H9 (cell line): Measurements from ENCODE around the gene BCAS3. TPM values are rescaled to one million over a fixed set of nuclear protein-coding genes. Genes with fewer than 3 reads are reported as not detected.

ENCODE experiments used
- DNase-seq: peaks from one replicate; pipeline ENCODE4 v3.0.0-alpha.2; 2017
- H2AFZ ChIP-seq: one replicate; pipeline ENCODE4 v1.6.1; 2013; ENCODE audit warnings: mild to moderate bottlenecking, low read length, control low read depth, moderate library complexity
- H2AK5ac ChIP-seq: 2 replicates; pipeline ENCODE4 v1.6.1; 2013; ENCODE audit warnings: low read length, control low read depth, mixed read lengths; ENCODE audit not compliant: insufficient read length
- H2BK120ac ChIP-seq: one replicate; pipeline ENCODE4 v1.6.1; 2013; ENCODE audit warnings: low read depth, mild to moderate bottlenecking, low read length, control low read depth, inconsistent platforms; ENCODE audit not compliant: poor library complexity, severe bottlenecking
- H2BK12ac ChIP-seq: 2 replicates; pipeline ENCODE4 v1.6.1; 2013; ENCODE audit warnings: low read length, control low read depth, mixed read lengths, low read depth; ENCODE audit not compliant: insufficient read length
- H2BK15ac ChIP-seq: 2 replicates; pipeline ENCODE4 v1.6.1; 2013; ENCODE audit warnings: low read depth, low read length, control low read depth
- H2BK20ac ChIP-seq: one replicate; pipeline ENCODE4 v1.6.1; 2013; ENCODE audit warnings: low read depth, mild to moderate bottlenecking, low read length, control low read depth, inconsistent platforms; ENCODE audit not compliant: poor library complexity, severe bottlenecking
- H2BK5ac ChIP-seq: 2 replicates; pipeline ENCODE4 v1.6.1; 2013; ENCODE audit warnings: low read length, control low read depth, mixed read lengths; ENCODE audit not compliant: insufficient read length
- H3K14ac ChIP-seq: 2 replicates; pipeline ENCODE4 v1.6.1; 2013; ENCODE audit warnings: low read length, control low read depth; ENCODE audit not compliant: insufficient read depth
- H3K18ac ChIP-seq: 2 replicates; pipeline ENCODE4 v1.6.1; 2013; ENCODE audit warnings: low read depth, mild to moderate bottlenecking, mixed read lengths, low read length, control low read depth; ENCODE audit not compliant: insufficient read length
- H3K23ac ChIP-seq: 2 replicates; pipeline ENCODE4 v1.6.1; 2013; ENCODE audit warnings: low read length, control low read depth, mixed read lengths, low read depth; ENCODE audit not compliant: insufficient read length
- H3K23me2 ChIP-seq: 2 replicates; pipeline ENCODE4 v1.6.1; 2013; ENCODE audit warnings: low read depth, mild to moderate bottlenecking, mixed read lengths, low read length, control low read depth; ENCODE audit not compliant: insufficient read length, poor library complexity, severe bottlenecking
- H3K27ac ChIP-seq: 2 replicates; pipeline ENCODE4 v1.5.1; 2013; ENCODE audit warnings: low read length, control low read depth, mixed read lengths, low read depth; ENCODE audit not compliant: insufficient read length
- H3K27me3 ChIP-seq: 2 replicates; pipeline ENCODE4 v1.6.1; 2013; ENCODE audit warnings: low read length, control low read depth, inconsistent platforms; ENCODE audit not compliant: insufficient read depth
- H3K4ac ChIP-seq: 2 replicates; pipeline ENCODE4 v1.6.1; 2013; ENCODE audit warnings: low read depth, mild to moderate bottlenecking, control low read depth, inconsistent platforms, low read length, moderate library complexity
- H3K4me1 ChIP-seq: 2 replicates; pipeline ENCODE4 v1.6.1; 2013; ENCODE audit warnings: low read length, control low read depth, inconsistent platforms; ENCODE audit not compliant: insufficient read depth
- H3K4me2 ChIP-seq: 2 replicates; pipeline ENCODE4 v1.6.1; 2013; ENCODE audit warnings: low read length, control low read depth, mixed read lengths; ENCODE audit not compliant: insufficient read length, insufficient read depth
- H3K56ac ChIP-seq: 2 replicates; pipeline ENCODE4 v1.6.1; 2013; ENCODE audit warnings: low read depth, mild to moderate bottlenecking, mixed read lengths, low read length, control low read depth; ENCODE audit not compliant: insufficient read length
- H3K79me1 ChIP-seq: 2 replicates; pipeline ENCODE4 v1.6.1; 2013; ENCODE audit warnings: low read depth, mild to moderate bottlenecking, moderate library complexity, low read length, control low read depth, inconsistent platforms; ENCODE audit not compliant: insufficient read depth, poor library complexity, severe bottlenecking
- H3K79me2 ChIP-seq: 2 replicates; pipeline ENCODE4 v1.6.1; 2013; ENCODE audit warnings: low read length, control low read depth, inconsistent platforms; ENCODE audit not compliant: insufficient read depth
- H3K9ac ChIP-seq: 2 replicates; pipeline ENCODE4 v1.6.1; 2013; ENCODE audit warnings: low read length, control low read depth, mixed read lengths; ENCODE audit not compliant: insufficient read length; ENCODE audit errors: extremely low read depth
- H3K9me3 ChIP-seq: one replicate; pipeline ENCODE4 v1.6.1; 2013; ENCODE audit warnings: low read depth, low read length, inconsistent platforms; ENCODE audit not compliant: control insufficient read depth
- H3T11ph ChIP-seq: one replicate; pipeline ENCODE4 v1.6.1; 2013; ENCODE audit warnings: mild to moderate bottlenecking, low read length, control low read depth, inconsistent platforms
- H4K20me1 ChIP-seq: one replicate; pipeline ENCODE4 v1.6.1; 2013; ENCODE audit not compliant: control insufficient read depth, insufficient read length, insufficient read depth
- H4K5ac ChIP-seq: 2 replicates; pipeline ENCODE4 v1.6.1; 2013; ENCODE audit warnings: low read depth, mild to moderate bottlenecking, mixed read lengths, low read length, control low read depth; ENCODE audit not compliant: insufficient read length
- H4K8ac ChIP-seq: replicated peaks from 2 replicates; pipeline ENCODE4 v1.6.1; 2013; ENCODE audit warnings: low read length, control low read depth, mixed read lengths, low read depth; ENCODE audit not compliant: insufficient read length
- H4K91ac ChIP-seq: 2 replicates; pipeline ENCODE4 v1.6.1; 2013; ENCODE audit warnings: low read depth, mild to moderate bottlenecking, moderate library complexity, mixed read lengths, low read length, control low read depth; ENCODE audit not compliant: insufficient read length
- H3K27ac Mint-ChIP-seq, 3 experiments: 2 replicates in 2 of 3; 3 replicates in 1 of 3; pipeline ENCODE4 v1.8.0; 2020 to 2021; ENCODE audit warnings: mixed read lengths in 3 of 3, mild to moderate bottlenecking in 1 of 3, moderate library complexity in 1 of 3
- H3K27me3 Mint-ChIP-seq: 2 replicates; pipeline ENCODE4 v1.8.0; 2021; ENCODE audit warnings: low read depth, mild to moderate bottlenecking, moderate library complexity, mixed read lengths
- H3K36me3 Mint-ChIP-seq, 3 experiments: 2 replicates in 2 of 3; 3 replicates in 1 of 3; pipeline ENCODE4 v1.8.0; 2020 to 2021; ENCODE audit warnings: low read depth in 3 of 3, mixed read lengths in 3 of 3; ENCODE audit not compliant: insufficient read depth in 1 of 3
- H3K4me1 Mint-ChIP-seq, 2 experiments: 2 replicates each; pipeline ENCODE4 v1.8.0; 2020; ENCODE audit warnings: mixed read lengths in 2 of 2
- H3K4me3 Mint-ChIP-seq, 2 experiments: 2 replicates in 1 of 2; 3 replicates in 1 of 2; pipeline ENCODE4 v1.8.0; 2020 to 2021; ENCODE audit warnings: mild to moderate bottlenecking in 2 of 2, mixed read lengths in 2 of 2, moderate library complexity in 1 of 2
- H3K9me3 Mint-ChIP-seq, 2 experiments: 2 replicates in 1 of 2; 3 replicates in 1 of 2; pipeline ENCODE4 v1.8.0; 2020; ENCODE audit warnings: mild to moderate bottlenecking in 2 of 2, mixed read lengths in 2 of 2, moderate library complexity in 1 of 2
- CTCF ChIP-seq: fragments of 200-600 bp; sonication (generic); conservative IDR thresholded peaks from 3 replicates; pipeline ENCODE4 v1.8.0; 2021; ENCODE audit warnings: antibody characterized with exemption, mild to moderate bottlenecking
- WGBS: extraction: QIAGEN DNeasy Blood & Tissue Kit; methylation state at CpG from one replicate; pipeline ENCODE4 v1.1.7; 2013; ENCODE audit warnings: missing lambda C conversion rate, low lambda C conversion rate, mixed read lengths; ENCODE audit not compliant: insufficient read length; ENCODE audit errors: extremely low coverage; 5-methylcytosine and 5-hydroxymethylcytosine counted together
- total RNA-seq: library from RNA; stranded (reverse); gene quantifications from 2 replicates; pipeline ENCODE4 v1.2.1, GENCODE V29; 2021

The BCAS3 gene
- total RNA-seq, 1 experiment from 2014 or later: 22.4 TPM

- Histone ChIP-seq H2BK20ac (no peak overlapping the region), H3K18ac (no peak overlapping the region), H4K20me1 (no peaks in the 10 kb centered on the region), H3K4ac (no peak overlapping the region), H2AK5ac (no peak overlapping the region), H3K23ac (no peak overlapping the region), H3K9me3 (no peaks in the 10 kb centered on the region), H2BK120ac (no peak overlapping the region), H3K27me3 (no peaks in the 10 kb centered on the region), H2AFZ (no peak overlapping the region), H3K23me2 (no peaks in the 10 kb centered on the region), H3K14ac (no peak overlapping the region), H3T11ph (no peak overlapping the region), H3K79me2 (no peaks in the 10 kb centered on the region), H4K5ac (no peak overlapping the region), H3K27ac (no peak overlapping the region), H3K4me1 (no peaks in the 10 kb centered on the region), H4K91ac (no peak overlapping the region), H3K9ac (no peak overlapping the region), H2BK15ac (no peak overlapping the region), H4K8ac (no peak overlapping the region), H3K4me2 (no peak overlapping the region), H2BK12ac (no peak overlapping the region), H3K79me1 (peaks cover 6% of the 10 kb centered on the region), H3K56ac (no peak overlapping the region), H2BK5ac (no peak overlapping the region)
- Mint-ChIP-seq H3K27me3 (no peaks in the 10 kb centered on the region), H3K27ac (no peak overlapping the region), H3K9me3 (no peaks in the 10 kb centered on the region), H3K4me3 (no peak overlapping the region), H3K4me1 (no peaks in the 10 kb centered on the region), H3K36me3 (peaks cover 0 to 17% (median 10%) of the 10 kb centered on the region in 3 experiments; a peak in 6 of 7 replicates)
- DNase-seq: no peak
- no peak for TF ChIP-seq CTCF
- WGBS: no CpG with 5 or more reads among the region's 2 CpGs
These were observed 48.5 kb upstream of the BCAS3 start for GRCh38 chr17:60629120-60629519.
